Keratinocyte (primary cell): ENCODE results near the gene GPAT3. TPM values are rescaled to one million over a fixed set of nuclear protein-coding genes. Genes with fewer than 3 reads are reported as not detected.

ENCODE experiments used
- DNase-seq: peaks from one replicate; pipeline ENCODE4 v3.0.0-alpha.2; 2011; ENCODE audit warnings: low read depth, missing footprints, low spot score
- FAIRE-seq: peaks from 2 replicates; lab custom pipeline; 2011; peaks lifted over from hg19 to GRCh38; lab: Jason Lieb, UNC
- H2AFZ ChIP-seq: 2 replicates; pipeline ENCODE4 v1.6.0; 2012; ENCODE audit warnings: low read length, control low read depth, inconsistent platforms; ENCODE audit not compliant: control insufficient read depth
- H3K27ac ChIP-seq: 2 replicates; pipeline ENCODE4 v1.5.1; 2011; ENCODE audit warnings: low read length; ENCODE audit not compliant: control insufficient read depth, insufficient read depth
- H3K27me3 ChIP-seq: 3 replicates; pipeline ENCODE4 v1.6.0; 2011; ENCODE audit warnings: low read length; ENCODE audit not compliant: control insufficient read depth, insufficient read depth; ENCODE audit errors: extremely low read depth
- H3K36me3 ChIP-seq, 2 experiments: 2 replicates in 1 of 2; 3 replicates in 1 of 2; pipeline ENCODE4 v1.5.1; 2011; ENCODE audit warnings: low read length in 2 of 2, mild to moderate bottlenecking in 1 of 2; ENCODE audit not compliant: control insufficient read depth in 2 of 2, insufficient read depth in 2 of 2; ENCODE audit errors: extremely low read depth in 1 of 2
- H3K4me1 ChIP-seq: 3 replicates; pipeline ENCODE4 v1.5.1; 2011; ENCODE audit warnings: low read length; ENCODE audit not compliant: control insufficient read depth, insufficient read depth; ENCODE audit errors: extremely low read depth
- H3K4me2 ChIP-seq: 3 replicates; pipeline ENCODE4 v1.6.0; 2011; ENCODE audit warnings: low read depth, low read length; ENCODE audit not compliant: control insufficient read depth, insufficient read depth; ENCODE audit errors: extremely low read depth
- H3K4me3 ChIP-seq, 3 experiments: fragments of 200-600 bp in 1 of 3; sonication (generic) in 1 of 3; 2 replicates in 2 of 3; 3 replicates in 1 of 3; pipeline ENCODE4 v1.5.1; 2011 to 2016; ENCODE audit warnings: low read length in 3 of 3, mild to moderate bottlenecking in 3 of 3, control low read depth in 2 of 3, inconsistent platforms in 1 of 3, low read depth in 1 of 3, mixed read lengths in 1 of 3, mixed run types in 1 of 3, moderate library complexity in 1 of 3; ENCODE audit not compliant: control insufficient read depth in 2 of 3, insufficient read depth in 2 of 3; ENCODE audit errors: extremely low read depth in 1 of 3
- H3K79me2 ChIP-seq: 2 replicates; pipeline ENCODE4 v1.6.0; 2012; ENCODE audit warnings: low read length; ENCODE audit not compliant: control insufficient read depth, insufficient read depth
- H3K9ac ChIP-seq: 3 replicates; pipeline ENCODE4 v1.6.0; 2011; ENCODE audit warnings: low read length; ENCODE audit not compliant: control insufficient read depth, insufficient read depth; ENCODE audit errors: extremely low read depth
- H3K9me1 ChIP-seq: 3 replicates; pipeline ENCODE4 v1.6.0; 2011; ENCODE audit warnings: low read length; ENCODE audit not compliant: control insufficient read depth, insufficient read depth; ENCODE audit errors: extremely low read depth
- H3K9me3 ChIP-seq: 2 replicates; pipeline ENCODE4 v1.5.1; 2012; ENCODE audit warnings: low read depth, low read length; ENCODE audit not compliant: control insufficient read depth
- H4K20me1 ChIP-seq: 3 replicates; pipeline ENCODE4 v1.6.0; 2011; ENCODE audit warnings: low read length; ENCODE audit not compliant: control insufficient read depth, insufficient read depth; ENCODE audit errors: extremely low read depth
- EZH2 ChIP-seq: IDR thresholded peaks from one replicate; pipeline ENCODE4 v1.6.1; 2012; ENCODE audit warnings: inconsistent platforms, mild to moderate bottlenecking, low read length, moderate library complexity
- dilution Hi-C: fragments of 300-500 bp; cut with MboI; formaldehyde crosslinking; loops from one replicate; pipeline ENCODE4 v1.7.0; 2020; ENCODE audit warnings: low sequenced_read_pairs; ENCODE audit not compliant: extremely low pct_ligation_motif_present
- polyA plus RNA-seq, 5 experiments: library from polyadenylated mRNA; depleted of rRNA in 3 of 5; stranded (reverse) in 3 of 5; stranded (forward) in 1 of 5; unstranded in 1 of 5; fragments of >200 nt; gene quantifications; 1 replicate in 1 of 5; 2 replicates in 3 of 5; 3 replicates in 1 of 5; pipeline versions ENCODE4 v1.2.1 to v1.2.3, GENCODE V29; 2011 to 2012; ENCODE audit warnings: missing spikeins in 2 of 5, low read depth in 1 of 5, low replicate concordance in 1 of 5
- TF ChIP-seq, protein P1 (sequence below), 3 experiments: IDR thresholded peaks in 1 of 3; conservative IDR thresholded peaks in 1 of 3; optimal IDR thresholded peaks in 1 of 3; 2 replicates in 2 of 3; 3 replicates in 1 of 3; pipeline versions ENCODE3 to v1.5.1; 2011; ENCODE audit warnings: low read length in 3 of 3, mild to moderate bottlenecking in 3 of 3, moderate library complexity in 2 of 3, control low read depth in 1 of 3, inconsistent platforms in 1 of 3; ENCODE audit not compliant: insufficient read depth in 2 of 3; ENCODE audit errors: extremely low read depth in 1 of 3

Gene GPAT3
- polyA plus RNA-seq, 1 donor (not counting 4 experiments of a cell fraction or from before 2014, with no cell fraction given), result 2.4 TPM

DNA sequence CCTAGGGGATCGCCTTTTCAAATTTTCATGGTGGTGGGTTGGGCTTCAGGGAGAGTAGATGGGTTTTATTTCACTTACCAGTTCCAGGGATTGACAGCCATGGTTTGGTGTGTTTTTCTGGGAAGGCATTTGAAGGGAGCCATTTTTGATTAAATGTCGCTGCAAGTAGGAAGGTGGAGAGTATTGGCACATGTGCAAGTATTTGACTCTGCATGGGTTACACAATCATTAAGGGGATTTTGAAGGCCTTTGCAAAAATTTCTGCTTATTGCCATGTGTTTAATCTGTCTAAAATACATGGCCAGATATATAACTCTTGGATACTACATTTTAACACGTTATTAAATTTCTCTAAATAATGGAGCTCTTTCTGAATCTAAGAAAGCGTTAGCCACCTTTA, 55.1 kb downstream of the GPAT3 start:
- H3K9ac ChIP-seq, result no peak overlapping the region
- no peaks in the 10 kb centered on the region for H3K27me3 ChIP-seq
- FAIRE-seq (no peak), DNase-seq (no peak)
- no peaks in the 10 kb centered on the region for H3K9me3 ChIP-seq
- no peaks in the 10 kb centered on the region for H3K9me1 ChIP-seq
- H2AFZ ChIP-seq, result no peak overlapping the region
- TF ChIP-seq, protein P1, sequence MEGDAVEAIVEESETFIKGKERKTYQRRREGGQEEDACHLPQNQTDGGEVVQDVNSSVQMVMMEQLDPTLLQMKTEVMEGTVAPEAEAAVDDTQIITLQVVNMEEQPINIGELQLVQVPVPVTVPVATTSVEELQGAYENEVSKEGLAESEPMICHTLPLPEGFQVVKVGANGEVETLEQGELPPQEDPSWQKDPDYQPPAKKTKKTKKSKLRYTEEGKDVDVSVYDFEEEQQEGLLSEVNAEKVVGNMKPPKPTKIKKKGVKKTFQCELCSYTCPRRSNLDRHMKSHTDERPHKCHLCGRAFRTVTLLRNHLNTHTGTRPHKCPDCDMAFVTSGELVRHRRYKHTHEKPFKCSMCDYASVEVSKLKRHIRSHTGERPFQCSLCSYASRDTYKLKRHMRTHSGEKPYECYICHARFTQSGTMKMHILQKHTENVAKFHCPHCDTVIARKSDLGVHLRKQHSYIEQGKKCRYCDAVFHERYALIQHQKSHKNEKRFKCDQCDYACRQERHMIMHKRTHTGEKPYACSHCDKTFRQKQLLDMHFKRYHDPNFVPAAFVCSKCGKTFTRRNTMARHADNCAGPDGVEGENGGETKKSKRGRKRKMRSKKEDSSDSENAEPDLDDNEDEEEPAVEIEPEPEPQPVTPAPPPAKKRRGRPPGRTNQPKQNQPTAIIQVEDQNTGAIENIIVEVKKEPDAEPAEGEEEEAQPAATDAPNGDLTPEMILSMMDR (optimal IDR thresholded peaks at IDR 0.05 in 1 of 3, IDR thresholded peaks at IDR 0.05 in 1 of 3, conservative IDR thresholded peaks at IDR 0.05 in 1 of 3; ENCODE audit: extremely low read depth in 1 of 3, insufficient read depth in 2 of 3, low read length in 3 of 3), result no peak
- no peak for TF ChIP-seq EZH2
- H3K4me1 ChIP-seq, result no peaks in the 10 kb centered on the region
- dilution Hi-C loops, result no loop called here
- no peak overlapping the region for H3K4me2 ChIP-seq
- no peak overlapping the region for H3K4me3 ChIP-seq
- H4K20me1 ChIP-seq, result no peaks in the 10 kb centered on the region
- H3K79me2 ChIP-seq, result no peaks in the 10 kb centered on the region
- H3K36me3 ChIP-seq, result no peaks in the 10 kb centered on the region
- no peak overlapping the region for H3K27ac ChIP-seq

DNA sequence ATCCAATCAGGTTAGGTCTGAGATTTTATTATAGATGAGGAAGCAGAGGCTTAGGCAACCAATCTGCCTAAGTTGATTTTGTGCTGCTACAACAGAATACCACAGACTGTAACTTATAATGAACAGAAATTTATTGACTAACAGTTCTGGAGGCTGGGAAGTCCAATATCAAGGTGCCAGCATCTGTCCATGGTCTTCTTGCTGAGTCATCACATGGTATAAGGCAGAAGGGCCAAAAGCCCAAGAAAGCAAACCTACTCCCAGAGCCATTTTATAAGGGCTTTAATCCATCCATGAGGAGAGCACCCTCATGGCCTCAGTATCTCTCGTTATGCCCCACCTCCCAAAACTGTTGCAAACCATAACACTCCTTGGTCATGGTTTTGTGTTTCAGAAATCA, 55.8 kb downstream of the GPAT3 start:
- no peak for TF ChIP-seq EZH2
- TF ChIP-seq, protein P1 (optimal IDR thresholded peaks at IDR 0.05 in 1 of 3, IDR thresholded peaks at IDR 0.05 in 1 of 3, conservative IDR thresholded peaks at IDR 0.05 in 1 of 3; ENCODE audit: extremely low read depth in 1 of 3, insufficient read depth in 2 of 3, low read length in 3 of 3), result no peak
- Histone ChIP-seq H3K9ac (no peak overlapping the region), H3K9me3 (no peaks in the 10 kb centered on the region), H3K4me2 (no peak overlapping the region), H3K79me2 (no peaks in the 10 kb centered on the region), H3K9me1 (no peaks in the 10 kb centered on the region), H4K20me1 (no peaks in the 10 kb centered on the region), H3K36me3 (no peaks in the 10 kb centered on the region), H3K4me1 (no peaks in the 10 kb centered on the region), H3K4me3 (no peak overlapping the region), H2AFZ (no peak overlapping the region), H3K27me3 (no peaks in the 10 kb centered on the region), H3K27ac (no peak overlapping the region)
- FAIRE-seq, result no peak
- dilution Hi-C loops, result no loop called here
- DNase-seq, result no peak
